Purkinje cell (primary cell): ENCODE data around the gene TRPM2. TPM values are rescaled to one million over a fixed set of nuclear protein-coding genes. Genes with fewer than 3 reads are reported as not detected.

Experiments used
- polyA plus RNA-seq: library from polyadenylated mRNA; unstranded; fragments of >200 nt; fragmentation: Nextera tagmentation; gene quantifications from 2 replicates; pipeline ENCODE4 v1.2.1, GENCODE V29; 2014

Gene TRPM2
- polyA plus RNA-seq, result 4.9 and 6.2 TPM in 2 replicates

GRCh38 chr21:44353191-44353970 lies at the start of gene TRPM2:
Gene TRPM2 (plus strand): TSS chr21:44353621. CDS start chr21:44353701, 80 bp downstream.

GRCh38 chr21:44338971-44339910 lies 14.2 kb upstream of the TRPM2 start, which contains the start of gene CFAP410:
Gene CFAP410 (minus strand): TSS chr21:44339390. CDS start chr21:44339194, 196 bp downstream.

GRCh38 chr21:44454747-44455523 lies 101.5 kb downstream of the TRPM2 start, which contains the start of gene LRRC3:
Gene LRRC3 (plus strand): TSS chr21:44455510. CDS start chr21:44456645, 1,135 bp downstream.

Other genes starting within 250 kb of the TRPM2 start
- gene PWP2, start 246.2 kb upstream of the TRPM2 start, polyA plus RNA-seq, result 1.7 and 2.3 TPM in 2 replicates
- gene GATD3, start 219.9 kb upstream of the TRPM2 start, polyA plus RNA-seq, result 0.97 and 6.1 TPM in 2 replicates
- 0.19 TPM in 1 of 2 replicates, not detected in the other for gene ICOSLG, start 112.7 kb upstream of the TRPM2 start, polyA plus RNA-seq
- not detected in 2 replicates for gene DNMT3L, start 91.7 kb upstream of the TRPM2 start, polyA plus RNA-seq
- not detected in 2 replicates for gene AIRE, start 67.7 kb upstream of the TRPM2 start, polyA plus RNA-seq
- gene PFKL, start 53.6 kb upstream of the TRPM2 start, polyA plus RNA-seq, result 2.0 and 3.1 TPM in 2 replicates
- 0.74 and 5.1 TPM in 2 replicates for gene CFAP410, start 14.2 kb upstream of the TRPM2 start, polyA plus RNA-seq
- not detected in 2 replicates for gene LRRC3, start 101.9 kb downstream of the TRPM2 start, polyA plus RNA-seq
- gene KRTAP10-1, start 186.6 kb downstream of the TRPM2 start, polyA plus RNA-seq, result not detected in 2 replicates
- gene KRTAP10-2, start 197.9 kb downstream of the TRPM2 start, polyA plus RNA-seq, result not detected in 2 replicates
- not detected in 2 replicates for gene KRTAP10-3, start 205.2 kb downstream of the TRPM2 start, polyA plus RNA-seq
- not detected in 2 replicates for gene KRTAP10-4, start 220.1 kb downstream of the TRPM2 start, polyA plus RNA-seq
- gene KRTAP10-5, start 227.0 kb downstream of the TRPM2 start, polyA plus RNA-seq, result not detected in 2 replicates
- not detected in 2 replicates for gene KRTAP10-6, start 238.9 kb downstream of the TRPM2 start, polyA plus RNA-seq
- gene KRTAP10-7, start 247.0 kb downstream of the TRPM2 start, polyA plus RNA-seq, result not detected in 2 replicates